ENCODE data around the gene DUSP18. TPM values are rescaled to one million over a fixed set of nuclear protein-coding genes. Genes with fewer than 3 reads are reported as not detected.

The DUSP18 gene
- total and polyA plus RNA-seq, 2 of the 4 experiments (the other 2 are of a cell fraction), result 14.9 TPM

DNA sequence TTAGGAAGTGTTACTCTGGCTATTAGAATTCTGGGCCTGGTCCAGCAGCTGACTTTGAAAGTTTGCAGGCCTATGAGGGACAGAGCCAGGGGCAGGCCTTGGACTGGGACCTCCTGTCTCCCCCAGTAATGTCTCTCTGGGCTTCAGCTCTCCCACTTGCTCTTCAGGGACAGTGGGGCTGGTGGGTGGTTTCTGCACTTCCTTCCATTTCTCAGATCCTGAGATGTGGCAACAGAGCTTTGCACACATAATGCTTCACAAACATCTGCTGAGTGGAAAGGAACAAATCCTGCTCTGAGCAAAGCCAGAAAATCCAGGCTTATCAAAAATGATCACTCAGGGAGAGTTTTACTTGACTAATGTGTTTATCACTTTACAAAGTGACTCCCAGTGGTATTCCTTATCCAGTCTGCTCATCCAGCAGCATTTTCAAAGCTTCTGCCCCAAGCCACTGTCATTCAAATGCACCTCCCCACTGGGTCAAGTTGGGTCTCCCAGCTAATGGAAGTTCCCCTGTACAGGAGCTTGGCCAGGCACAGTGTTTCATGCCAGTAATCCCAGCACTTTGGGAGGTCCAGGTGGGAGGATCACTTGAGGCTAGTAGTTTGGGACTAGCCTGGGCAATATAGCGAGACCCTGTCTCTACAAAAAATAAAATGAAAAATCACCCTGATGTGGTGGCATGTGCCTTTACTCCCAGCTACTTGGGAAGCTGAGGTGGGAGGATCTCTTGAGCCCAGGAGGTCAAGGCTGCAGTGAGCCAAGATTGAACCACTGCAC is 13.5 kb upstream of the DUSP18 start:
- H3K9me1 ChIP-seq (ENCODE audit: insufficient read depth, low read length), result no peaks in the 10 kb centered on the region
- no peaks in the 10 kb centered on the region for H3K36me3 ChIP-seq (ENCODE audit: control insufficient read depth, insufficient read depth, low read length)
- no peaks in the 10 kb centered on the region for H3K9me3 ChIP-seq (ENCODE audit: control insufficient read depth, insufficient read depth, low read length)
- no peak overlapping the region for H2BK5ac ChIP-seq (ENCODE audit: low read depth, low read length, poor library complexity, severe bottlenecking)
- H3K27me3 ChIP-seq (ENCODE audit: control insufficient read depth, insufficient read depth, low read length), result peaks cover 14% of the 10 kb centered on the region
- no peak overlapping the region for H2BK120ac ChIP-seq (ENCODE audit: low read depth, low read length)
- H3K4me1 ChIP-seq (ENCODE audit: control insufficient read depth, insufficient read depth, low read length), result no peaks in the 10 kb centered on the region
- intact Hi-C loops (cut with micrococcal nuclease) (no loop called here), in situ Hi-C loops (cut with MboI; ENCODE audit: low sequenced_read_pairs) (no loop called here), dilution Hi-C loops (cut with HindIII; ENCODE audit: low sequenced_read_pairs, unreplicated experiment) (no loop called here)
- H4K20me1 ChIP-seq (ENCODE audit: insufficient read depth, low read length), result no peaks in the 10 kb centered on the region
- H4K8ac ChIP-seq (ENCODE audit: low read depth in 2 of 2, low read length in 2 of 2), result no peak overlapping the region
- DNase-seq, result no peak
- CTCF ChIA-PET, result no interaction called here
- H3K4me3 ChIP-seq (ENCODE audit: insufficient read depth, low read depth, low read length), result no peak overlapping the region
- no peak overlapping the region for H3K23ac ChIP-seq (ENCODE audit: low read depth, low read length)
- no TSS peak for BruUV-seq (replicated peaks)
- no peak overlapping the region for H2AFZ ChIP-seq (replicated peaks; ENCODE audit: low read length, poor library complexity)
- H3K4ac ChIP-seq (ENCODE audit: low read depth, low read length), result no peak overlapping the region
- no peaks in the 10 kb centered on the region for H3K79me1 ChIP-seq (ENCODE audit: low read depth in 1 of 2, low read length in 2 of 2)
- H3K18ac ChIP-seq (ENCODE audit: low read depth, low read length), result no peak overlapping the region
- no peak overlapping the region for H2AK9ac ChIP-seq (replicated peaks; ENCODE audit: low read depth, low read length, poor library complexity)
- H3K4me2 ChIP-seq (ENCODE audit: low read depth, low read length), result no peak overlapping the region
- H4K5ac ChIP-seq (ENCODE audit: low read depth, low read length), result no peak overlapping the region
- POLR2A ChIA-PET (ENCODE audit: unreplicated experiment), result no interaction called here
- no peak for ATAC-seq (ENCODE audit: low read depth)
- no peak overlapping the region for H2AK5ac ChIP-seq (ENCODE audit: low read depth, low read length)
- no peak overlapping the region for H2BK20ac ChIP-seq (ENCODE audit: low read depth, low read length)
- no peak for TF ChIP-seq RCOR1 (IDR thresholded peaks at IDR 0.05; ENCODE audit: insufficient replicate concordance, low read length)
- TF ChIP-seq CHD1 (IDR thresholded peaks at IDR 0.05; ENCODE audit: low read depth, low read length), result no peak
- no peak for TF ChIP-seq ELK1 (IDR thresholded peaks at IDR 0.05; ENCODE audit: borderline replicate concordance, low read depth, low read length)
- TF ChIP-seq MAZ (IDR thresholded peaks at IDR 0.05; ENCODE audit: borderline replicate concordance, low read depth, low read length), result no peak
- TF ChIP-seq POLR2A (IDR thresholded peaks at IDR 0.05; ENCODE audit: low read depth, low read length), result no peak
- no peak for TF ChIP-seq MAFK (IDR thresholded peaks at IDR 0.05; ENCODE audit: low read depth, low read length)
- TF ChIP-seq CTCF (conservative IDR thresholded peaks at IDR 0.05; ENCODE audit: low read depth, low read length), result no peak
- no peak for TF ChIP-seq SMC3 (IDR thresholded peaks at IDR 0.05; ENCODE audit: low read depth, low read length)
- TF ChIP-seq CEBPB (IDR thresholded peaks at IDR 0.05; ENCODE audit: low read depth, low read length), result no peak
- no peak for TF ChIP-seq BHLHE40 (IDR thresholded peaks at IDR 0.05; ENCODE audit: low read depth, low read length)
- no peak for TF ChIP-seq RAD21 (IDR thresholded peaks at IDR 0.05; ENCODE audit: low read length)
- no peak for TF ChIP-seq MXI1 (IDR thresholded peaks at IDR 0.05; ENCODE audit: borderline replicate concordance, low read depth, low read length)
- TF ChIP-seq USF2 (IDR thresholded peaks at IDR 0.05; ENCODE audit: low read depth, low read length), result no peak
- no peak overlapping the region for H3K9ac ChIP-seq (ENCODE audit: low read depth, low read length)
- H3K27ac ChIP-seq (ENCODE audit: insufficient read depth, low read length), result no peak overlapping the region
- no peak overlapping the region for H2BK15ac ChIP-seq (ENCODE audit: low read depth, low read length)
- H4K91ac ChIP-seq (ENCODE audit: insufficient read depth, low read depth, low read length), result no peak overlapping the region
- H3K14ac ChIP-seq (replicated peaks; ENCODE audit: low read depth, low read length), result no peak overlapping the region
- no peak overlapping the region for H3K56ac ChIP-seq (ENCODE audit: extremely low read depth, insufficient read depth, low read length)
- no CpG with 5 or more reads among the region's 1 CpG for WGBS, 2 experiments (ENCODE audit: extremely low coverage in 2 of 2, insufficient read length in 1 of 2)
